DND-41 (cell line): Measurements from ENCODE around the gene TMEM9.

Experiments used
- ATAC-seq: fragments of 200-7000 bp; cut with Tn5 transposase; 3 replicates; pipeline ENCODE4 v1.9.1; 2021; ENCODE audit warnings: low read depth; ENCODE audit not compliant: insufficient read depth
- DNase-seq: peaks from one replicate; pipeline ENCODE4 v3.0.0-alpha.2; 2020
- H2AFZ ChIP-seq: 2 replicates; pipeline ENCODE4 v1.6.0; 2012; ENCODE audit warnings: low read depth, low read length
- H3K27ac ChIP-seq: 2 replicates; pipeline ENCODE4 v1.5.1; 2012; ENCODE audit warnings: low read length, inconsistent platforms
- H3K27me3 ChIP-seq: fragments of 200-600 bp; sonication (generic); 2 replicates; pipeline ENCODE4 v1.6.0; 2012; ENCODE audit warnings: low read length, mild to moderate bottlenecking, inconsistent platforms; ENCODE audit not compliant: insufficient read depth, poor library complexity
- H3K36me3 ChIP-seq: 2 replicates; pipeline ENCODE4 v1.5.1; 2012; ENCODE audit warnings: low read length, inconsistent platforms; ENCODE audit not compliant: insufficient read depth
- H3K4me1 ChIP-seq: 2 replicates; pipeline ENCODE4 v1.5.1; 2012; ENCODE audit warnings: mild to moderate bottlenecking, low read length; ENCODE audit not compliant: insufficient read depth
- H3K4me2 ChIP-seq: 2 replicates; pipeline ENCODE4 v1.6.0; 2012; ENCODE audit warnings: mild to moderate bottlenecking, moderate library complexity, low read length, inconsistent platforms; ENCODE audit not compliant: insufficient read depth
- H3K4me3 ChIP-seq, 2 experiments: fragments of 200-600 bp in 1 of 2; shearing (Covaris generic) in 1 of 2; 2 replicates each; pipeline ENCODE4 v1.5.1; 2012 to 2016; ENCODE audit warnings: inconsistent platforms in 2 of 2, low read length in 2 of 2, mild to moderate bottlenecking in 2 of 2, low read depth in 1 of 2, moderate library complexity in 1 of 2
- H3K79me2 ChIP-seq: 2 replicates; pipeline ENCODE4 v1.6.0; 2012; ENCODE audit warnings: low read length, inconsistent platforms; ENCODE audit not compliant: insufficient read depth
- H3K9ac ChIP-seq: 2 replicates; pipeline ENCODE4 v1.6.0; 2012; ENCODE audit warnings: low read depth, mild to moderate bottlenecking, inconsistent platforms, low read length, moderate library complexity
- H3K9me3 ChIP-seq: 2 replicates; pipeline ENCODE4 v1.5.1; 2012; ENCODE audit warnings: low read length, moderate library complexity, mild to moderate bottlenecking, inconsistent platforms; ENCODE audit not compliant: insufficient read depth, severe bottlenecking
- H4K20me1 ChIP-seq: 2 replicates; pipeline ENCODE4 v1.6.0; 2012; ENCODE audit warnings: low read length; ENCODE audit not compliant: insufficient read depth
- EZH2 ChIP-seq: IDR thresholded peaks from 3 replicates; pipeline ENCODE4 v1.6.1; 2012; ENCODE audit warnings: borderline replicate concordance, low read depth, mild to moderate bottlenecking, moderate library complexity, low read length, inconsistent platforms; ENCODE audit not compliant: severe bottlenecking
- TF ChIP-seq, protein P1 (sequence below): IDR thresholded peaks from 2 replicates; pipeline ENCODE4 v1.5.1; 2012; ENCODE audit warnings: borderline replicate concordance, low read length, moderate library complexity, mild to moderate bottlenecking; ENCODE audit not compliant: poor library complexity, severe bottlenecking; ENCODE audit errors: extremely low read depth

The TMEM9 gene

GRCh38 chr1:201127755-201128455, 26.4 kb downstream of the TMEM9 start:
- no peak for TF ChIP-seq EZH2
- TF ChIP-seq, protein P1, sequence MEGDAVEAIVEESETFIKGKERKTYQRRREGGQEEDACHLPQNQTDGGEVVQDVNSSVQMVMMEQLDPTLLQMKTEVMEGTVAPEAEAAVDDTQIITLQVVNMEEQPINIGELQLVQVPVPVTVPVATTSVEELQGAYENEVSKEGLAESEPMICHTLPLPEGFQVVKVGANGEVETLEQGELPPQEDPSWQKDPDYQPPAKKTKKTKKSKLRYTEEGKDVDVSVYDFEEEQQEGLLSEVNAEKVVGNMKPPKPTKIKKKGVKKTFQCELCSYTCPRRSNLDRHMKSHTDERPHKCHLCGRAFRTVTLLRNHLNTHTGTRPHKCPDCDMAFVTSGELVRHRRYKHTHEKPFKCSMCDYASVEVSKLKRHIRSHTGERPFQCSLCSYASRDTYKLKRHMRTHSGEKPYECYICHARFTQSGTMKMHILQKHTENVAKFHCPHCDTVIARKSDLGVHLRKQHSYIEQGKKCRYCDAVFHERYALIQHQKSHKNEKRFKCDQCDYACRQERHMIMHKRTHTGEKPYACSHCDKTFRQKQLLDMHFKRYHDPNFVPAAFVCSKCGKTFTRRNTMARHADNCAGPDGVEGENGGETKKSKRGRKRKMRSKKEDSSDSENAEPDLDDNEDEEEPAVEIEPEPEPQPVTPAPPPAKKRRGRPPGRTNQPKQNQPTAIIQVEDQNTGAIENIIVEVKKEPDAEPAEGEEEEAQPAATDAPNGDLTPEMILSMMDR = no peak
- Histone ChIP-seq H3K4me2 (no peak overlapping the region), H2AFZ (no peak overlapping the region), H3K36me3 (no peaks in the 10 kb centered on the region), H4K20me1 (no peaks in the 10 kb centered on the region; the same call in 1 of the 2 replicates), H3K79me2 (no peaks in the 10 kb centered on the region), H3K4me1 (no peaks in the 10 kb centered on the region), H3K9ac (no peak overlapping the region), H3K27me3 (peaks cover 14% of the 10 kb centered on the region), H3K4me3 (no peak overlapping the region), H3K27ac (no peak overlapping the region), H3K9me3 (no peaks in the 10 kb centered on the region)
- no peak for ATAC-seq
- no peak for DNase-seq

DNA sequence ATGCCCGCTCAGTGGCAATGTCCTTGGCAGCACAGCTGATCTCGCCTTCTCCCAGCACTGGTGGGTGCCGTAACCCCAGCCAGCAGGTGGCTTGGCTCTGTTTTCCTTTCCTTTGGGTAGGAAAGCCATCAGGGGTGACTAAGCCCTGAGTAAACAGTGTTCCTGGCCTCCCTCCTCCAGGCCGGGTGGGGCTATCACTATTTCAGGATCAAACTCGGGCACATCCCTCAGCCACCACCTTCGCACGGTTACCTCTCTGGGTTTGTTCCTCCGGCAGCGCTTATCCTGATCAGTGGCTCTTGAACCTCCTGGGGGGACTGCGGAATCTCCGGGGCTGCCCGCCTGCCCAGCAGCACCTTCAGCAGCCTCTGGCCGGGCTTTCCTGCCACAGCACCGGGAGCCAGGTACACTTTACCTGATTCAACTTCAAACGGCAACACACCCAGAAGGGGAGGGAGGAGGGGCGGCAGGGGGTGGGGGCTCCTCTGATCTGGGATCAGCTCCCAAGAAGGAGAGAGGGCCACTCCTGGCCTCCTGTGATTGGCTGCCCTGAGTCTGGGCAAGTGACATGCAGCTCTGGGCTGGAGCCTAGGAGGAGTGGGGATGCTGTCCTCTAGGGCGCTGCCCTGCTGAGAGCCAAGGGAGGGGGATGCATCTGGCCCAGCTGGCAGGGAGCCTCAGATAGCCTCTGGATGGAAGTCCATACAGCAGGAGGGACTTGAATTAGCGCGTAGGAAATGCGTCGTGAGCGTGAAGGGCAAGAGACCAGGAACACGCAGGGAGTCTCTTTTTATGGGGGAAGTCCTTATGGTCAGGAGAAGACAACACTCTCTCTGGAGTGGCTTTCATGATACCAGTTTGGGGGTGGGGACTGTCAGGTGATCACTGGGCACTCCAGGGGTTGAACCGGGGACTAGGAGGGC, 27.2 kb downstream of the TMEM9 start, which contains the start of gene ASCL5:
Gene ASCL5 (minus strand): TSS at position 353 of the 923 bp plus-strand sequence. CDS start 11,812 bp downstream, outside the sequence.
- no peaks in the 10 kb centered on the region; the same call in 1 of the 2 replicates for H4K20me1 ChIP-seq
- no peaks in the 10 kb centered on the region for H3K79me2 ChIP-seq
- no peaks in the 10 kb centered on the region for H3K4me1 ChIP-seq
- H2AFZ ChIP-seq = no peak within 1 kb of the TSS
- TF ChIP-seq, protein P1 = no peak
- H3K4me2 ChIP-seq = no peak within 1 kb of the TSS
- ATAC-seq = no peak
- H3K9me3 ChIP-seq = no peaks in the 10 kb centered on the region
- no peak for DNase-seq
- H3K27me3 ChIP-seq = peaks cover 14% of the 10 kb centered on the region
- H3K36me3 ChIP-seq = no peaks in the 10 kb centered on the region
- no peak within 1 kb of the TSS for H3K9ac ChIP-seq
- H3K4me3 ChIP-seq = no peak within 1 kb of the TSS
- no peak within 1 kb of the TSS for H3K27ac ChIP-seq

- TF ChIP-seq, protein P1 = no peak
- TF ChIP-seq EZH2 = no peak
- H3K4me1 ChIP-seq = no peaks in the 10 kb centered on the region
- no peak overlapping the region for H3K9ac ChIP-seq
- peaks cover 14% of the 10 kb centered on the region for H3K27me3 ChIP-seq
- H3K27ac ChIP-seq = no peak overlapping the region
- no peak overlapping the region for H3K4me2 ChIP-seq
- no peak overlapping the region for H3K4me3 ChIP-seq
- DNase-seq (no peak), ATAC-seq (no peak)
- H3K36me3 ChIP-seq = no peaks in the 10 kb centered on the region
- H3K79me2 ChIP-seq = no peaks in the 10 kb centered on the region
- H3K9me3 ChIP-seq = no peaks in the 10 kb centered on the region
- H2AFZ ChIP-seq = no peak overlapping the region
- no peaks in the 10 kb centered on the region; the same call in 1 of the 2 replicates for H4K20me1 ChIP-seq
These were observed 27.8 kb downstream of the TMEM9 start for GRCh38 chr1:201126463-201126831.
